ACC112 (cell line): Measurements from ENCODE around the gene NT5DC1.

ENCODE experiments used
- H2AFZ ChIP-seq: fragments of 200-600 bp; sonication (generic); one replicate; pipeline ENCODE4 v1.6.0; 2017; ENCODE audit warnings: antibody characterized with exemption, low read length; ENCODE audit not compliant: unreplicated experiment
- H3K27ac ChIP-seq: fragments of 200-600 bp; sonication (generic); 2 replicates; pipeline ENCODE4 v1.5.1; 2014; ENCODE audit warnings: low read depth, mild to moderate bottlenecking, antibody characterized with exemption, low read length, moderate library complexity
- H3K27me3 ChIP-seq: fragments of 200-600 bp; sonication (generic); 2 replicates; pipeline ENCODE4 v1.6.1; 2014; ENCODE audit warnings: mild to moderate bottlenecking, antibody characterized with exemption, low read length, moderate library complexity, mixed read lengths; ENCODE audit not compliant: insufficient read depth
- H3K36me3 ChIP-seq: fragments of 200-600 bp; sonication (generic); 2 replicates; pipeline ENCODE4 v1.6.1; 2016; ENCODE audit warnings: mild to moderate bottlenecking, antibody characterized with exemption, low read length, moderate library complexity, mixed read lengths; ENCODE audit not compliant: insufficient read depth
- H3K4me1 ChIP-seq: fragments of 200-600 bp; sonication (generic); one replicate; pipeline ENCODE4 v1.6.1; 2016; ENCODE audit warnings: low read length, mixed read lengths; ENCODE audit not compliant: insufficient read depth, unreplicated experiment, control insufficient read depth
- H3K4me3 ChIP-seq: fragments of 200-600 bp; sonication (generic); 2 replicates; pipeline ENCODE4 v1.5.1; 2014; ENCODE audit warnings: mild to moderate bottlenecking, low read depth, low read length
- H3K79me2 ChIP-seq: fragments of 200-600 bp; sonication (generic); one replicate; pipeline ENCODE4 v1.6.0; 2016; ENCODE audit warnings: low read length; ENCODE audit not compliant: control insufficient read depth, unreplicated experiment, insufficient read depth

Gene NT5DC1

GRCh38 chr6:116190550-116190949 lies 89.9 kb downstream of the NT5DC1 start:
- H3K4me1 ChIP-seq: no peaks in the 10 kb centered on the region
- H3K27me3 ChIP-seq: no peaks in the 10 kb centered on the region
- no peaks in the 10 kb centered on the region for H3K79me2 ChIP-seq
- H3K36me3 ChIP-seq: no peaks in the 10 kb centered on the region
- H3K4me3 ChIP-seq: no peak overlapping the region
- H2AFZ ChIP-seq: no peak overlapping the region
- no peak overlapping the region for H3K27ac ChIP-seq

- no peaks in the 10 kb centered on the region for H3K4me1 ChIP-seq
- H2AFZ ChIP-seq: no peak overlapping the region
- H3K27ac ChIP-seq: no peak overlapping the region
- no peaks in the 10 kb centered on the region for H3K36me3 ChIP-seq
- no peak overlapping the region for H3K4me3 ChIP-seq
- H3K27me3 ChIP-seq: no peaks in the 10 kb centered on the region
- H3K79me2 ChIP-seq: no peaks in the 10 kb centered on the region
Observed at GRCh38 chr6:116191881-116192280, 91.2 kb downstream of the NT5DC1 start.

GRCh38 chr6:116192786-116193185 lies 92.1 kb downstream of the NT5DC1 start:
- Histone ChIP-seq H3K79me2 (no peaks in the 10 kb centered on the region), H3K36me3 (no peaks in the 10 kb centered on the region), H2AFZ (no peak overlapping the region), H3K4me3 (no peak overlapping the region), H3K4me1 (no peaks in the 10 kb centered on the region), H3K27ac (no peak overlapping the region), H3K27me3 (no peaks in the 10 kb centered on the region)

- no peaks in the 10 kb centered on the region for H3K79me2 ChIP-seq
- no peak overlapping the region for H3K4me3 ChIP-seq
- H3K36me3 ChIP-seq: no peaks in the 10 kb centered on the region
- H2AFZ ChIP-seq: no peak overlapping the region
- H3K27me3 ChIP-seq: no peaks in the 10 kb centered on the region
- H3K4me1 ChIP-seq: no peaks in the 10 kb centered on the region
- no peak overlapping the region for H3K27ac ChIP-seq
Observed at GRCh38 chr6:116196841-116197240, 96.2 kb downstream of the NT5DC1 start.

GRCh38 chr6:116200619-116201249 lies 100.1 kb downstream of the NT5DC1 start:
- Histone ChIP-seq H3K36me3 (no peaks in the 10 kb centered on the region), H3K27ac (no peak overlapping the region), H3K4me3 (no peak overlapping the region), H3K4me1 (peaks cover 8% of the 10 kb centered on the region), H3K79me2 (no peaks in the 10 kb centered on the region), H2AFZ (no peak overlapping the region), H3K27me3 (no peaks in the 10 kb centered on the region)

GRCh38 chr6:116201538-116201937 lies 100.9 kb downstream of the NT5DC1 start:
- no peak overlapping the region for H3K27ac ChIP-seq
- no peak overlapping the region for H2AFZ ChIP-seq
- H3K79me2 ChIP-seq: no peaks in the 10 kb centered on the region
- H3K27me3 ChIP-seq: no peaks in the 10 kb centered on the region
- peaks cover 16% of the 10 kb centered on the region for H3K4me1 ChIP-seq
- H3K36me3 ChIP-seq: no peaks in the 10 kb centered on the region
- H3K4me3 ChIP-seq: no peak overlapping the region

GRCh38 chr6:116205281-116205680 lies 104.6 kb downstream of the NT5DC1 start:
- H3K79me2 ChIP-seq: no peaks in the 10 kb centered on the region
- no peak overlapping the region for H3K4me3 ChIP-seq
- H2AFZ ChIP-seq: peak overlapping the region; percentile 25
- H3K36me3 ChIP-seq: no peaks in the 10 kb centered on the region
- H3K27ac ChIP-seq: no peak overlapping the region
- H3K4me1 ChIP-seq: peaks cover 17% of the 10 kb centered on the region
- no peaks in the 10 kb centered on the region for H3K27me3 ChIP-seq

- Histone ChIP-seq H3K36me3 (no peaks in the 10 kb centered on the region), H3K79me2 (no peaks in the 10 kb centered on the region), H3K4me1 (peaks cover 22% of the 10 kb centered on the region), H3K27me3 (no peaks in the 10 kb centered on the region), H3K4me3 (no peak overlapping the region), H2AFZ (no peak overlapping the region), H3K27ac (no peak overlapping the region)
Observed at GRCh38 chr6:116206231-116206903, 105.7 kb downstream of the NT5DC1 start.

- H3K79me2 ChIP-seq: no peaks in the 10 kb centered on the region
- H3K4me1 ChIP-seq: peaks cover 22% of the 10 kb centered on the region
- H3K36me3 ChIP-seq: no peaks in the 10 kb centered on the region
- H3K27ac ChIP-seq: no peak overlapping the region
- H3K27me3 ChIP-seq: no peaks in the 10 kb centered on the region
- H3K4me3 ChIP-seq: no peak overlapping the region
- no peak overlapping the region for H2AFZ ChIP-seq
Observed at GRCh38 chr6:116208056-116208785, 107.6 kb downstream of the NT5DC1 start.

GRCh38 chr6:116210316-116210715 lies 109.7 kb downstream of the NT5DC1 start:
- Histone ChIP-seq H3K4me3 (no peak overlapping the region), H3K79me2 (no peaks in the 10 kb centered on the region), H3K27ac (no peak overlapping the region), H2AFZ (no peak overlapping the region), H3K27me3 (no peaks in the 10 kb centered on the region), H3K4me1 (peaks cover 21% of the 10 kb centered on the region), H3K36me3 (no peaks in the 10 kb centered on the region)
